Stimulated activated CD8-positive, alpha-beta memory T cell treated with anti-CD3 and anti-CD28 coated beads, Interleukin-2, amount 100 ng/mL, for 1 hour (primary cell): ENCODE data around the gene NOTUM.
"Not testable (repeated sequence)": the region's sequence is repeated elsewhere in the genome, so short reads cannot be mapped to it uniquely, and the experiment has no call there.

Source experiments
- DNase-seq, 2 donors: peaks; one replicate each; pipeline ENCODE4 v3.0.0-alpha.2; 2020; ENCODE audit warnings: low read depth in 2 of 2

Gene NOTUM

GRCh38 chr17:81996232-81996756 is 35.3 kb upstream of the NOTUM start:
- no peak for DNase-seq

- DNase-seq, result no peak
Measured at GRCh38 chr17:81995463-81996231, 34.7 kb upstream of the NOTUM start.

GRCh38 chr17:81994593-81995462 is 33.8 kb upstream of the NOTUM start:
- no peak for DNase-seq

GRCh38 chr17:81993729-81994592 is 33.0 kb upstream of the NOTUM start:
- DNase-seq, result no peak

- DNase-seq, result no peak
Measured at GRCh38 chr17:81992306-81993102, 31.5 kb upstream of the NOTUM start.

- DNase-seq, result no peak
Measured at GRCh38 chr17:81991684-81992305, 30.8 kb upstream of the NOTUM start.

GRCh38 chr17:81990836-81991683 is 30.1 kb upstream of the NOTUM start:
- no peak for DNase-seq

- no peak for DNase-seq
Measured at GRCh38 chr17:81987161-81987770, 26.3 kb upstream of the NOTUM start.

GRCh38 chr17:81986606-81987005 is 25.6 kb upstream of the NOTUM start:
- DNase-seq, result no peak

- DNase-seq, result no peak
Measured at GRCh38 chr17:81984773-81985410, 23.9 kb upstream of the NOTUM start.

GRCh38 chr17:81983639-81984373 is 22.8 kb upstream of the NOTUM start:
- no peak for DNase-seq

GRCh38 chr17:81983011-81983638 is 22.1 kb upstream of the NOTUM start:
- DNase-seq, result no peak

GRCh38 chr17:81981511-81981910 is 20.5 kb upstream of the NOTUM start:
- not testable (repeated sequence) for DNase-seq

- no peak for DNase-seq
Measured at GRCh38 chr17:81980707-81981343, 19.8 kb upstream of the NOTUM start.

- DNase-seq, result no peak
Measured at GRCh38 chr17:81980122-81980521, 19.1 kb upstream of the NOTUM start.

- DNase-seq, result no peak
Measured at GRCh38 chr17:81978524-81979298, 17.7 kb upstream of the NOTUM start.
